ENCODE data around the gene HJURP.

DNA sequence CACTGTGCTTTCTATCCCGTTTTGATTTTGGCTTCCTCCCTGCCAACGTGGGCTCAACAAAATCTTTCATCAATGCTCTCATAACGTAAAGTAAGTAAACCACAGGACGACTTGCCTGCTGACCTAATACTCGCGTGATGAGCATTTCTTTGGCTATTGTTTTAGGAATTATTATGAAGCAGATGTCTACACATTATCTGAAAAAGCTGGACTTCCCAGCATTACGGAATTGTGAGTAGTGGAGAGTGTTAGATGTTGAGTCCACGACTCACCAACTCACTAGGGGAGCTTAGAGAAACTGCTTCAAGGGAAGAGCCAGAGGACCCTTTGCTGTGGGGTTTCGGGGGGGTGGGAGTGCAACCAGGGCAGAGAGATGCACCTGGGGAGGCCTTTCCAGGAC, 21.9 kb downstream of the HJURP start:
- TF ChIP-seq KLF16 (IDR thresholded peaks at IDR 0.05) = no peak
- TF ChIP-seq HDAC3 (IDR thresholded peaks at IDR 0.05; ENCODE audit: borderline replicate concordance, partially characterized antibody) = no peak
- no peak for TF ChIP-seq GABPA (tag; conservative IDR thresholded peaks at IDR 0.05; ENCODE audit: low read depth)
- TF ChIP-seq POLR2AphosphoS5 (IDR thresholded peaks at IDR 0.05; ENCODE audit: control insufficient read depth, insufficient read depth, low read depth, low read length) = no peak
- no peak for TF ChIP-seq HBP1 (CRISPR knock-in tag; IDR thresholded peaks at IDR 0.05)
- TF ChIP-seq MAX (CRISPR knock-in tag; IDR thresholded peaks at IDR 0.05) = no peak
- TF ChIP-seq ATF3 (IDR thresholded peaks at IDR 0.05) = no peak
- no peak for TF ChIP-seq ATF3 (CRISPR knock-in tag; conservative IDR thresholded peaks at IDR 0.05)
- TF ChIP-seq AFF4 (CRISPR knock-in tag; IDR thresholded peaks at IDR 0.05) = no peak
- no peak for TF ChIP-seq SMC3 (conservative IDR thresholded peaks at IDR 0.05; ENCODE audit: insufficient read depth, low read depth, low read length)

Measured in K562 (cell line).